Ishikawa (cell line): Measurements from ENCODE around the gene MRPL28.

ENCODE experiments used
- CEBPB ChIP-seq: IDR thresholded peaks from 2 replicates; pipeline ENCODE4 v1.6.1; 2012
- CREB1 ChIP-seq: IDR thresholded peaks from 2 replicates; pipeline ENCODE4 v1.6.1; 2012; ENCODE audit warnings: low read depth
- EP300 ChIP-seq: IDR thresholded peaks from 2 replicates; pipeline ENCODE4 v1.6.1; 2012; ENCODE audit warnings: borderline replicate concordance
- MAX ChIP-seq: IDR thresholded peaks from 2 replicates; pipeline ENCODE4 v1.6.1; 2012
- RAD21 ChIP-seq: IDR thresholded peaks from 2 replicates; pipeline ENCODE4 v1.6.1; 2012; ENCODE audit warnings: low read depth
- REST ChIP-seq: IDR thresholded peaks from 2 replicates; pipeline ENCODE4 v1.6.1; 2012; ENCODE audit warnings: low read depth, mild to moderate bottlenecking
- TAF1 ChIP-seq: IDR thresholded peaks from 2 replicates; pipeline ENCODE4 v1.6.1; 2012; ENCODE audit warnings: low read depth, mild to moderate bottlenecking
- YY1 ChIP-seq: IDR thresholded peaks from 2 replicates; pipeline ENCODE4 v1.6.1; 2012; ENCODE audit warnings: low read depth

GRCh38 chr16:407253-407652 is 36.9 kb upstream of the MRPL28 start:
- TF ChIP-seq YY1: no peak
- TF ChIP-seq MAX: no peak
- no peak for TF ChIP-seq EP300
- no peak for TF ChIP-seq CREB1
- TF ChIP-seq TAF1: no peak
- TF ChIP-seq REST: no peak
- TF ChIP-seq RAD21: no peak
- TF ChIP-seq CEBPB: no peak
